Fibroblast of pulmonary artery (primary cell): ENCODE measurements around the gene LYZL1.

Source experiments
- DNase-seq: peaks from one replicate; pipeline ENCODE4 v3.0.0-alpha.2; 2010; ENCODE audit warnings: low read depth
- H3K4me3 ChIP-seq: replicated peaks from 2 replicates; pipeline ENCODE4 v1.5.1; 2011; ENCODE audit warnings: low read depth, mild to moderate bottlenecking, control low read depth, low read length, moderate library complexity
- CTCF ChIP-seq: IDR thresholded peaks from 2 replicates; pipeline ENCODE4 v1.5.1; 2011; ENCODE audit warnings: mild to moderate bottlenecking, control low read depth, low read length, inconsistent platforms; ENCODE audit errors: missing control alignments

LYZL1 gene

DNA sequence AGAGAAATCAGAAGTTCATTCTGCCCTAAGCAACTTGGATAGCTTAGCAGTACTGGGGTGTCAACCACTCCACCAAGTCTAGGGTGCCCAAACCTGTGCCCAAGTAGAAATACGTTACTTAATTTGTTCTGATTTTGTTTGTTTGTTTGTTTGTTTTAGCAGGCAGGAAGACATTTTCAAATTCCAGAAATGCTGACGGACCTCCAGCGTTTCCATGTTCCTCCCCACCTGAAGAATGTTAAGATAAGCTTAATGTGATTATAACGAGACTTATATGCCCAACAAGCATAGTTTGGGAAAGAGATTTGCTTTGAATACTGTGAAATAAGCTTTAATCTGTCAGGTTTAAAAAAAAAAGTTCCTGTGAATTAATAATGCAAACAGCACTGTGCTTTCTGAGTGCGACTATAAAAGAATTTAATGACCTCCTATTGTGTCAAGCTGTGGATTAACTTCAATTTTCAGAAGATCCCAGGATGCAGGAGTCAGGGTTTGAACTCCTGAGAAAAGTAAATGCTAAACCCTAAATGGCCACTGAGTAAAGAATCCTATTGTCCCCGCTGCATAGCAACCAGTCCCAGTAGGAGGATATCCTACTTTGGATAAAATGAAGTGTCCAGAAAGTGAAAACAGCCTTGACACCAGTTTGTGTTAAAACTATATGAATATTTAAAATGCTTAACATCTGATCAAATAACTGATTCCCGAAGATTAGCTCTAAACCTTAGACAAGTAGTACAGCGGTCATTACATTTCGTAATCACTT, 56.5 kb downstream of the LYZL1 start:
- H3K4me3 ChIP-seq: no peak overlapping the region
- DNase-seq: no peak
- no peak for TF ChIP-seq CTCF

DNA sequence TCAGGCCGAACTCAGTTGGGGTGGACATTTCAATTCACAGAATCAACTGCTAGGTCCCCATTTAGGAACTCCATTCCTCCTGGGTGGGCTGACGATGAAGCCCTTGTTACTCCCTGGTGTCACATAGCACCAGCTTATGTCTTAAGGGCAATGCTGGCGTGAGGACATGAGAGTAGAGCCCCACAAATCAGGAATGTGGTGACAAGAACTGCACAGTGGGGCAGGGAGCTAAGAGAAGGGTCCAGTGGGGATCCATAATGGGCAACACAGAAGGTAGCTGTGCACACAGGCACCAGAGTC, 57.0 kb downstream of the LYZL1 start:
- H3K4me3 ChIP-seq: no peak overlapping the region
- TF ChIP-seq CTCF: no peak
- no peak for DNase-seq

DNA sequence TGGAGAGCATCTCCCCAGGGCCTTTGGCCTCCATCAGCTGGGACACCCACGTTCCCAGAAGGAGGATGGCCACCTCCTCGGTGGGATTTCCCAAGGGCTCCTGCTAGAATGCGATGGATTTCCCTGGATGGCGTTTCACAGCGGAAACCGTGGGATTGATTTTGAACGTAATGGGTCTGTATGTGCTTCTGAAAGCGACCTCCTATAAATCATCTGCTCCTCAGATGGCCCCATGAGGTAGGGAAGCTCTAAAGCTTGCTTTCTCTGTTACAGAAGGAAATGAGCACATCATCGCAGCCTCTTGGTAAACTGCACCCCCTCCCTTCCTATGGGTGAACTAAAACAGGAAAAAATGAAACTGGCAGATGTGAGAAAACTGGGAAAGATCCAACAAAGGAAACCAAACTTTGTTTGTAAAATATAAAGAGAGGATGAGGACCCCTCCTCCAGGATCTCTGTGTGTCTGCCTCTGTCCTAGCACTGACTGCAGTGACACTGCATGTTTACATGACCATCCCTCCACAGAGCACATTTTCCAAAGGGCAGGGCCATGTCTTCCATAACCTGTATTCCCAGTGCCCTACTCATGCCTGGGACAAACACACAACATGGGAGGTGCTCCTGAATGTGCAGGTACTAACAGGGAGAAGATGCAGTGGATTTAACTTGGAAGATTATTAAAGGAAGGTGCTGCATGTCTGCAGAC, 57.6 kb downstream of the LYZL1 start:
- DNase-seq: no peak
- no peak for TF ChIP-seq CTCF
- H3K4me3 ChIP-seq: no peak overlapping the region

- no peak for DNase-seq
- H3K4me3 ChIP-seq: no peak overlapping the region
- TF ChIP-seq CTCF: no peak
Measured at GRCh38 chr10:29348836-29349235, 60.0 kb downstream of the LYZL1 start.

GRCh38 chr10:29353305-29353704, 64.4 kb downstream of the LYZL1 start:
- peak; percentile 13 for DNase-seq
- TF ChIP-seq CTCF: no peak
- no peak overlapping the region for H3K4me3 ChIP-seq

DNA sequence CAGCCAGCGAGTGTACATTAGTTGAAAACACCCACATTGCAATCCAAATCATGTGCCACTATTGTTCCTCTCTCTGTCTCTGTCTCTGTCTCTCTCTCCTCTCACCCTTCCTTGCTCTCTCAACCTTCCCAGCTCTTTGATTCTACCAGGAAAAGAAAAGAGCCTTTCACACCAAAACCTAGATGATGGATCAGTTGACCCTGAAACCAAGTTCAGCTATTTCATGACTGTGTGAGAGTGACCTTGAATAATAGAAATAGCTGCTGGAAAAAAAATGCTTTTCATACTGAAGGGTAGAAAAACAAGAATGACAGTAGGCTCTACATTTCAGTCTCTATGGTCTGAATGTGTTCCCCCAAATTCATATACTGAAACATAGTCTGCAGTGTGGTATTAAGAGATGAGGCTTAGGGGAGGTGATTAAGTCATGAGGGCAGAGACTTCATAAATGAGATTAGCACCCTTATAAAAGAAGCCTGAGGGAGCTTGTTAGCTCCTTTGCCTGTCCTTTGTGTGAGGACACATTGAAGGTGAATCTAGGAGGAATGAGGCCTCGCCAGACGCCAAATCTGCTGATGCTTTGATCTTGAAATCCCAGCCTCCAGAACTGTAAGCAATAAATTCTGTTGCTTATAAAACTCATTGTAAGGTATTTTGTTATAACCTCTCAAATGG, 65.2 kb downstream of the LYZL1 start:
- no peak for DNase-seq
- no peak overlapping the region for H3K4me3 ChIP-seq
- TF ChIP-seq CTCF: no peak
